PC-9 (cell line): ENCODE results near the gene PHOSPHO1. TPM values are rescaled to one million over a fixed set of nuclear protein-coding genes. Genes with fewer than 3 reads are reported as not detected.

ENCODE experiments used
- BruUV-seq: library from RNA; stranded (reverse); fragments of 400-500 nt; replicated peaks from 2 replicates; lab custom pipeline; 2021; lab: Mats Ljungman, UMichigan
- CTCF ChIA-PET: fragments of 300-600 bp; sonication (Branson Sonifier 250); formaldehyde crosslinking; loops from one replicate; lab custom pipeline; 2022; ENCODE audit warnings: antibody characterized with exemption; lab: Charles Lee
- POLR2A ChIA-PET: fragments of 300-600 bp; sonication (Branson Sonifier 250); formaldehyde crosslinking; loops from one replicate; lab custom pipeline; 2022; ENCODE audit warnings: antibody characterized with exemption; ENCODE audit not compliant: unreplicated experiment; lab: Charles Lee
- DNase-seq, 2 experiments: peaks; one replicate each; pipeline versions ENCODE4 v3.0.0 to v3.0.0-alpha.2; 2015 to 2022; ENCODE audit warnings: mixed read lengths in 1 of 2
- H2AFZ ChIP-seq: fragments of 200-600 bp; sonication (generic); 2 replicates; pipeline ENCODE4 v1.8.1; 2017; ENCODE audit warnings: antibody characterized with exemption
- H3F3A ChIP-seq: fragments of 200-600 bp; sonication (generic); 2 replicates; pipeline ENCODE4 v1.8.1; 2017; ENCODE audit warnings: antibody characterized with exemption, mild to moderate bottlenecking, low read depth; ENCODE audit not compliant: insufficient read depth
- H3K27ac ChIP-seq: fragments of 200-600 bp; sonication (generic); 2 replicates; pipeline ENCODE4 v1.6.1; 2016; ENCODE audit warnings: mixed run types
- H3K27me3 ChIP-seq: fragments of 200-600 bp; sonication (generic); 2 replicates; pipeline ENCODE4 v1.6.1; 2016; ENCODE audit warnings: low read depth, mixed run types; ENCODE audit not compliant: insufficient read depth
- H3K36me3 ChIP-seq: fragments of 200-600 bp; sonication (generic); 2 replicates; pipeline ENCODE4 v1.6.1; 2016; ENCODE audit warnings: low read depth, mixed run types
- H3K4me1 ChIP-seq: fragments of 200-600 bp; sonication (generic); replicated peaks from 2 replicates; pipeline ENCODE4 v1.6.1; 2016; ENCODE audit warnings: mixed run types; ENCODE audit not compliant: insufficient read depth
- H3K4me2 ChIP-seq: fragments of 200-600 bp; sonication (generic); 2 replicates; pipeline ENCODE4 v1.6.1; 2017; ENCODE audit warnings: mixed run types
- H3K4me3 ChIP-seq: fragments of 200-600 bp; sonication (generic); 2 replicates; pipeline ENCODE4 v1.6.1; 2016; ENCODE audit warnings: mixed run types
- H3K79me2 ChIP-seq: fragments of 200-600 bp; sonication (generic); 2 replicates; pipeline ENCODE4 v1.6.1; 2017; ENCODE audit warnings: low read depth, mixed run types
- H3K9me2 ChIP-seq: fragments of 200-600 bp; sonication (generic); 2 replicates; pipeline ENCODE4 v1.8.1; 2017; ENCODE audit warnings: mild to moderate bottlenecking; ENCODE audit not compliant: insufficient read depth
- H3K9me3 ChIP-seq: fragments of 200-600 bp; sonication (generic); 2 replicates; pipeline ENCODE4 v1.8.1; 2016; ENCODE audit warnings: low read depth; ENCODE audit not compliant: insufficient read depth
- H4K20me1 ChIP-seq: fragments of 200-600 bp; sonication (generic); 2 replicates; pipeline ENCODE4 v1.8.1; 2017; ENCODE audit not compliant: insufficient read depth
- CTCF ChIP-seq: fragments of 200-600 bp; sonication (generic); conservative IDR thresholded peaks from 2 replicates; pipeline ENCODE4 v1.6.1; 2017; ENCODE audit warnings: mixed run types, antibody characterized with exemption, mild to moderate bottlenecking, moderate library complexity
- EZH2 ChIP-seq: fragments of 200-600 bp; sonication (generic); IDR thresholded peaks from 2 replicates; pipeline ENCODE4 v1.8.0; 2017; ENCODE audit warnings: antibody characterized with exemption, low read depth
- intact Hi-C: fragments of 100-400 bp; cut with micrococcal nuclease; formaldehyde crosslinking; loops from one replicate; pipeline ENCODE4 v1.10.0; 2022; ENCODE audit not compliant: unreplicated experiment
- total RNA-seq: library from RNA; stranded (reverse); gene quantifications from 2 replicates; pipeline ENCODE4 v1.2.3, GENCODE V29; 2021

The PHOSPHO1 gene
- total RNA-seq, 1 experiment from 2014 or later: not detected

- no peaks in the 10 kb centered on the region for H3K79me2 ChIP-seq
- CTCF ChIA-PET: interaction anchor here (0.7 kb wide), 1 partner anchor 17 kb away, joined by 3 read pairs; no protein-coding TSS in a partner anchor
- no peak overlapping the region for H3K4me3 ChIP-seq
- H3K4me1 ChIP-seq: peaks cover 11% of the 10 kb centered on the region
- H2AFZ ChIP-seq: no peak overlapping the region
- intact Hi-C loops: loop anchor here (10.0 kb wide), 2 partner anchors 163 to 303 kb away; partner anchors contain the start of gene ATP5MC1
- H3K9me2 ChIP-seq: no peaks in the 10 kb centered on the region
- no peak overlapping the region for H3K4me2 ChIP-seq
- no TSS peak for BruUV-seq
- H3F3A ChIP-seq: peaks cover 10% of the 10 kb centered on the region; the same call in 1 of the 2 replicates
- TF ChIP-seq CTCF (no peak), EZH2 (no peak)
- no peaks in the 10 kb centered on the region for H4K20me1 ChIP-seq
- POLR2A ChIA-PET: interaction anchor here (0.6 kb wide), 1 partner anchor 570 kb away, joined by 3 read pairs; no protein-coding TSS in a partner anchor
- H3K27ac ChIP-seq: no peak overlapping the region
- H3K27me3 ChIP-seq: peaks cover 11% of the 10 kb centered on the region
- H3K36me3 ChIP-seq: no peaks in the 10 kb centered on the region
- no peaks in the 10 kb centered on the region for H3K9me3 ChIP-seq
- no peak for DNase-seq
Observed at GRCh38 chr17:49198211-49198610, 32.4 kb downstream of the PHOSPHO1 start.

- H3K4me1 ChIP-seq: peaks cover 11% of the 10 kb centered on the region
- no TSS peak for BruUV-seq
- no peak overlapping the region for H3K27ac ChIP-seq
- H3K27me3 ChIP-seq: peaks cover 4% of the 10 kb centered on the region; the same call in 1 of the 2 replicates
- ChIA-PET POLR2A (no interaction called here), CTCF (interaction anchor here (0.7 kb wide), 1 partner anchor 17 kb away, joined by 3 read pairs; no protein-coding TSS in a partner anchor)
- no peak overlapping the region for H3K4me2 ChIP-seq
- DNase-seq: peak; percentile 12 to 42
- 0 out of 2 replicates have a peak overlapping the region, but pooled peaks have one; percentile 30 for H2AFZ ChIP-seq
- H3F3A ChIP-seq: peaks cover 10% of the 10 kb centered on the region; the same call in 1 of the 2 replicates
- no peaks in the 10 kb centered on the region for H3K9me2 ChIP-seq
- H3K36me3 ChIP-seq: no peaks in the 10 kb centered on the region
- H3K79me2 ChIP-seq: no peaks in the 10 kb centered on the region
- H4K20me1 ChIP-seq: no peaks in the 10 kb centered on the region
- no peak overlapping the region for H3K4me3 ChIP-seq
- TF ChIP-seq CTCF (no peak), EZH2 (no peak)
- no peaks in the 10 kb centered on the region for H3K9me3 ChIP-seq
- intact Hi-C loops: loop anchor here (10.0 kb wide), 2 partner anchors 163 to 303 kb away; partner anchors contain the start of gene ATP5MC1
Observed at GRCh38 chr17:49197346-49197998, 33.1 kb downstream of the PHOSPHO1 start.

GRCh38 chr17:49196520-49196919, 34.1 kb downstream of the PHOSPHO1 start:
- CTCF ChIA-PET: no interaction called here
- BruUV-seq: no TSS peak
- POLR2A ChIA-PET: no interaction called here

More at GRCh38 chr17:49196520-49196919, 34.1 kb downstream of the PHOSPHO1 start:
- intact Hi-C loops: loop anchor here (10.0 kb wide), 2 partner anchors 162 to 302 kb away; partner anchors contain the start of gene ATP5MC1
- Histone ChIP-seq H3K9me3 (no peaks in the 10 kb centered on the region), H3K36me3 (no peaks in the 10 kb centered on the region), H2AFZ (no peak overlapping the region), H3K27ac (no peak overlapping the region), H3K9me2 (no peaks in the 10 kb centered on the region), H4K20me1 (no peaks in the 10 kb centered on the region), H3K4me2 (no peak overlapping the region), H3K4me3 (no peak overlapping the region), H3K27me3 (no peaks in the 10 kb centered on the region), H3F3A (peaks cover 18% of the 10 kb centered on the region), H3K79me2 (no peaks in the 10 kb centered on the region), H3K4me1 (peaks cover 11% of the 10 kb centered on the region)
- no peak for DNase-seq
- TF ChIP-seq CTCF: no peak
- TF ChIP-seq EZH2: no peak
